Spleen (tissue), 7 donors: Measurements from ENCODE around the gene EXOC6B.

Source experiments
- POLR2A ChIP-seq, 3 donors: fragments of 450-650 bp; IDR thresholded peaks; one replicate each; pipeline ENCODE4 v1.5.1; 2017; ENCODE audit warnings: antibody characterized with exemption in 3 of 3, mild to moderate bottlenecking in 1 of 3
- TF ChIP-seq, protein P1 (sequence below), 11 experiments: fragments of 200-600 bp in 7 of 11; fragments of 450-650 bp in 4 of 11; sonication (generic) in 4 of 11; IDR thresholded peaks in 8 of 11; conservative IDR thresholded peaks in 3 of 11; 1 replicate in 7 of 11; 2 replicates in 4 of 11; pipeline versions ENCODE4 v1.4.0 to v1.8.0; 2016 to 2021; ENCODE audit warnings: antibody characterized with exemption in 11 of 11, inconsistent platforms in 4 of 11, mild to moderate bottlenecking in 1 of 11
- donor health status: DM: no; HTN: no; CAD: no; lungs with moderate emphysema.
- donor health status: DM: no; HTN: no; CAD: no.
- donor health status: DM: no; HTN: no; CAD: no.

DNA sequence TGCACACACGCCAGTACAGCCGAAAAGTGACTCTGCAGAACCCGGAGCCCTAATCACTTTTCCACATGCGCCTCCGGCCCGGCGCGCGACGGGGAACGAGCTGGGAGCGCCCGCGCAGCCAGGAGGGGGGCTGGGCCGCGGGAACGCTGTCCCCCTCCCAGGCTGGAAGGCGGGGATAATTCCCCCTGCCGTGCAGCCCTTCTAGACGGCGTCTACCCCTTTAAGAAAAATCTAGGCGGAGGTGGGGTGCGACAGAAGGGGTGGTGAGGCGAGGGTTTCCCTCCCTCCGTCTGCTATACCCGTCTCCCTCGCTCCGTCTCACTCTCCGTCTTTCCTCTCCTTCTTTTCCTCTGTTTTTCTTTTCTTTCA is 680.6 kb downstream of the EXOC6B start:
- TF ChIP-seq, protein P1, sequence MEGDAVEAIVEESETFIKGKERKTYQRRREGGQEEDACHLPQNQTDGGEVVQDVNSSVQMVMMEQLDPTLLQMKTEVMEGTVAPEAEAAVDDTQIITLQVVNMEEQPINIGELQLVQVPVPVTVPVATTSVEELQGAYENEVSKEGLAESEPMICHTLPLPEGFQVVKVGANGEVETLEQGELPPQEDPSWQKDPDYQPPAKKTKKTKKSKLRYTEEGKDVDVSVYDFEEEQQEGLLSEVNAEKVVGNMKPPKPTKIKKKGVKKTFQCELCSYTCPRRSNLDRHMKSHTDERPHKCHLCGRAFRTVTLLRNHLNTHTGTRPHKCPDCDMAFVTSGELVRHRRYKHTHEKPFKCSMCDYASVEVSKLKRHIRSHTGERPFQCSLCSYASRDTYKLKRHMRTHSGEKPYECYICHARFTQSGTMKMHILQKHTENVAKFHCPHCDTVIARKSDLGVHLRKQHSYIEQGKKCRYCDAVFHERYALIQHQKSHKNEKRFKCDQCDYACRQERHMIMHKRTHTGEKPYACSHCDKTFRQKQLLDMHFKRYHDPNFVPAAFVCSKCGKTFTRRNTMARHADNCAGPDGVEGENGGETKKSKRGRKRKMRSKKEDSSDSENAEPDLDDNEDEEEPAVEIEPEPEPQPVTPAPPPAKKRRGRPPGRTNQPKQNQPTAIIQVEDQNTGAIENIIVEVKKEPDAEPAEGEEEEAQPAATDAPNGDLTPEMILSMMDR (IDR thresholded peaks at IDR 0.05 in 8 of 11, conservative IDR thresholded peaks at IDR 0.05 in 3 of 11) = no peak
- no peak for TF ChIP-seq POLR2A (IDR thresholded peaks at IDR 0.05)
